Colon (tissue), 2 donors: ENCODE measurements around the gene ASIC2.

Experiments
- FAIRE-seq: peaks from 2 replicates; lab custom pipeline; 2012; peaks lifted over from hg19 to GRCh38; lab: Jason Lieb, UNC
- donor health status: control.
- donor health status: control.

Gene ASIC2

DNA sequence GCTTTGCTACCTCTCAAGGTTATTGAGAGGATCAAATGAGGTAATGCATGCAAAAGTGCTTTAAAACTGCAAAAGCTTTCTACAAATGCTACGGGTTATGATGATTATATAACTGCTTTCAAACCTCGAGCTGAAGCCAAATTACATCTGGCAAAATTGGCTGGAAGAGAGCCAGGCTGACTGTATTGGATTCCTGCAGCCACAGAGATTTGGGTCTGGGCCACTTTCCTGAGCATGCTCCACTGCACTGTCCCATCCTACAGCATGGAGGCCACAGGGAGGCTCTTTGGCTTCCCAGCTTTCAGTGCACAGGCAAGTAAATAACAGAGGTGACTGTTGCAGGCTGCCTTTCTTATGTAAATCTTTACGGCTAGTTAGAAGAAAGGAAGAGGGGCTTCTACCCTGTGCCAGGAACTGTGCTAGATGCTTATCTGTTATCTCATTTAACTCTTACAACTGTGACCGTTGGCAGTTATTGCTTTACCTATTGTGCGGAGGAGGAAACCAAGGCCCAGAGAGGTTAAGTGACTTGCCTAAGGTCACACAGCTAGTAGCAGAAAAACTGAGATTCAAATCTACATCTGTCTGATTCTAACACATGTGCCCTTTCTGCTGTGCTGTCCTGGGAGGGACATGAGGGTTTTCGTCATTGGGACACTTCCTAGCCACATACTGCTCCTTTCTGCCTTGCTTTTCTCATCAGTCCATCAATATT, 179.7 kb downstream of the ASIC2 start:
- no peak for FAIRE-seq

DNA sequence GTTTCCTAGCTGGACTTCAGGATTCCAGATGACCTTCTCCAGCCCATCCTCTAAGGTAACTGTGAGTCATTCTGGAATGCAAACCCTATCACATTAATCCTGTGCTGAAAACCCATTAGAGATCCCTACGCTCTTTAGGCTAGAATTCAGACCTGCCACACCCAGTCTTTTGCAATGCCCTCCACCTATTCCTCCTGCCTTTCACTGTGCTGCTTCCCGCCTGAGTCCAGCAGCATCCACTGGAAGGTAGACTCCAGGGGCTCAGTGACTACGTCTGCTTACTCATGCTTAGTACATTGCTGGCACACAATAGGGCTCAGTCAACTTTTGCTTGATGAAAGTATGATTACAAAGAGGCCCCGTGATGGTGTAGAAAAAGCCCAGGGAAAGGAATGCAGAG, 180.3 kb downstream of the ASIC2 start:
- FAIRE-seq, result no peak

DNA sequence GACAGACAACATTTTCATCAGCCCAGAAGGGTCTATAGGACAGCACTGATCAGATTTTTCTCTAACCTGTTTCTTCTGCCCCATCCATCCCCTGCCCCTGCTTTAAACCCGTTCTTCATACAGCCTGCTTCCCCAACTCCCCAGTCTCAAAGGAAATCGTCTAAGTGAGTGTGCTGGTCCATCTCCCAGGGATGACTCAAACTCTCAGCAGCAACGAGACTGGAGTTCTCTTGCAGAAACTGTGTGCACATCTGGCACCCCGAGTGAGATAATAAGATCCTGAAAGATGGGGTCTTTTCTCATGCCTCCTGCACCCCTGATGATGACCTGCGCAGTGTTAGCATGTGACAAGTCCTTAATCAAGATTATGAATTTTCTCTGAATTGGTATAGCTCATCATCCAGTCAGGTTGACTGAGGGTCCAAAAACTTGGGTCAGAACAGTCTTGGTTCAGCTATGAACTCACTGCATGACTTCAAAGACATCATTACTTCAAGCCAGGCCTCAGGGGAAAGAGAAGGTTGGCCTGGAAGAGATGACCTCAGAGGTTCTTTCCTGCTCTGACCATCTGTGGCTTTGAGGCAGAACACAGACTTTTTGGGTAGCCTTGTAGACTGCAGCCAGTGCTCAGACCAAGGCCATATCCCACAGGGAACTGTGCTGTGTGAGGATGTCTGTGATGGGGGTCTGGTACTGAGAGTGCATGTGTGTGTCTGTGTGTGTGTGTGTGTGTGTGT, 183.6 kb downstream of the ASIC2 start:
- FAIRE-seq, result no peak

DNA sequence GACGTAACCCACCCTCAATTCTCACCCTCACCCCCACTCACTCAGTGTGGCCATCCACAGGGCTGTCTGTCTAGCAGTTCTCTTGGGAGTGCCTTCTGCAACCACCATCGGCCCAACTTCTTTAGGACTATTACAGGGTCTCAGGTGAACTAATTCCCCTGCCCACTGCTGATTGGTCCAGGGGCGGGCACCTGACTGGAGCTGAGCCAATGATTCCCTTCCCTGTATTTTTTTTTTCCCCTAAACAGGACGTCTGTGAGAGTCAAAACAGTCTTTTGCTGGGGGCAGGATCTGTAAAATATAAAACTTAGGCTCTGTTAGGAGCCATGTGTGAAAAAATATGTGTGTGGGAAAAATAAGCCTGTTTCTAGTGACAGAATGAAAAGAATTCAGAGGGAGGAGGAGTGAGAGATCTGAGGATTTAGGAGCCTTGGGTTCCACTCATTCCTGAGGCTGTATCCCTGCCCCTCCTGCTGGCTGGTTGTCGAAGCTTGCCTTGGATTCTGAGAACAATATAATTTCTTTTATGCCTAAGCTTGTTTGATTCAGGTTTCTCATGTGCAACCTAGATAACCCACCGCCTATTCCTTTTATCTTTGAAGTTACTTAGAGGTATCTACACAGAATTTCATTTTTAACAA, 186.4 kb downstream of the ASIC2 start:
- no peak for FAIRE-seq

DNA sequence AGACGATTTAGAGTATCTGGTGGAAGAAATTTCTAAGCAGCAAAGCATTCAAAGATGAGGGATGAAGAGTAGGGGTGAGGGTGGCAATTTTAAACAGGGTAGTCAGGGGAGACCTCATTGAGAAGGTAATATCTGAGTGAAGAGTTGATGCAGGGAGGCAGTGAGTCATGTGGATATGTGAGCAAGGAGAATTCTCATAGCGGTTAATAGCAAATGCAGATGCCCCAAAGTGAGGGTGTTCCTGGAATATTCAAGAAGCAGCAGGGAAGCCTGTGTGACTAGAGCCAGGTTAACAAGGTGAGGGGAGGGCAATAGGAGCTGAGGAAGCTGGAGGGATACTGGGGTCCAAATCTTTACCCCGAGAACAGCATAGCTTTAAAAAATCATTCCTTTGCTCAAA, 187.2 kb downstream of the ASIC2 start:
- FAIRE-seq, result no peak

DNA sequence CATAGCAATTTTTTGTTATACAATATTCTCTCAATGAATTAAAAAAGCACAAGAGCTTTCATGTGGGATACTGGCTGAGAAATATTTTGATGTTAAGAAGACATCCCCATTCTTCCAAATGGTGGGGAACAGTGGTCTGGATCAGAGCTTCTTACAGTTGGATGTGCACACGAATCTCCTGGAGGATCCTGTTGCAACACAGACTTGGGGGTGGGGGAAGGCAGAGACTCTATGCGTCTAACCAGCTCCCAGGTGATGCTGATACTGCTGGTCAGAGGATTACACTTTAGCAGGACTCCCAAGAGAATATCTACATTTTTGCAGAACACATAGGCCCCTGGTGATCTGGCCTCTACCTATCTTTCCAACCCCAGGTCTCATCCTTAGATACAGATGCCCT, 193.2 kb downstream of the ASIC2 start:
- no peak for FAIRE-seq

DNA sequence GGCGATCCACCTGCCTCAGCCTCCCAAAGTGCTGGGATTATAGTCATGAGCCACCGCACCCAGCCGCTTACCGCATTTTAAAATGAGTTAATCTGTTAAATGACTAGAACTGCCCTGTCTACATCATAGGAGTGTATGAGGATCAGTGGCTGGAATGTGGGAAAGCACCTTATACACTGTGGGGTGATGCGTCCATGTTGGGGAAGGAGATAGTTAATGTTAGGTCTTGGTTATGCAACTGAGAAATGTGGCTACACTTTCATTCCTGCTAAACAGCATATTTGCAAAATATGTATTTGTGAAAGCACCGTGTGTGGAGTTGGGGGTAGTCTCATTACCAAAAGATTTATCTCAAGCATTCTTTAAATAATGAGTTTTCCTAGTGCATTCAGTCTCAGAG, 193.8 kb downstream of the ASIC2 start:
- FAIRE-seq, result no peak

DNA sequence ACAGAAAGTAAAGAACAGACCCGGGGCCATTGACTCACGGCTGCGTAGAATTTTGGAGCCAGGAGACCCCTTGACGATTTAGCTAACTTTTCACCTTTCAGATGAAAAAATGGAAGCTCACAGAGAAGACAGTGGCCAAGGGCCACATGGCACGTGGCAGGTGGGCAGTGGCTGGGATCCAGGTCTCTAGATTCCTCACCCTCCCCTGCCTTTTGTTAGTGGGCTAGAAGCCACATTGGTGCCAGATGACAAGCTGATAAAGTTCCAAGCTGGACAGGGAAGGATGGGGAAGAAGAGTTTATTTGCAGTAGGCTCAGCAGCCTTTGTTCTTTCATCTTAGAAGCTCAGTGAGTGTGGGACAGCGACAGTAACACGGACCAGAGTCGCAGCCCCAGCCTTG, 195.7 kb downstream of the ASIC2 start:
- no peak for FAIRE-seq

DNA sequence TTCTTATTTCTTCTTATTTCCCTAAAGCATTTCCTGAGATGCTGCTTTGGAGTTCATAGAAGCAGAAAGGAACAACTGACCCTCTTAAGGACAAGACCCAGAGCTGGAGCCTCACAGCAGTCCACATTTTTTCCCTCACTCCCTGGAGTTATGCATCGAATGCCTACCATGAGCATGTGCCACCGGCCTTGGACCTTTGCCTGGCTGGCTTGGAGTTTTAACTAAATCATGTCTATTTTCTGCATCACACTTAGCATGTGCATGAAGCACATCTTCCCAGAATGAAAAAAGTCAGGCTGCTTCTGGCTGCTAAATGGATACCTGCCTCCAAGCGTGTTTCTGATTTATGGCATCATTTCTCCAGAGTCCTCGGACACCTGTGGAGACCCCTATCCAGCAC, 196.9 kb downstream of the ASIC2 start:
- FAIRE-seq, result no peak

DNA sequence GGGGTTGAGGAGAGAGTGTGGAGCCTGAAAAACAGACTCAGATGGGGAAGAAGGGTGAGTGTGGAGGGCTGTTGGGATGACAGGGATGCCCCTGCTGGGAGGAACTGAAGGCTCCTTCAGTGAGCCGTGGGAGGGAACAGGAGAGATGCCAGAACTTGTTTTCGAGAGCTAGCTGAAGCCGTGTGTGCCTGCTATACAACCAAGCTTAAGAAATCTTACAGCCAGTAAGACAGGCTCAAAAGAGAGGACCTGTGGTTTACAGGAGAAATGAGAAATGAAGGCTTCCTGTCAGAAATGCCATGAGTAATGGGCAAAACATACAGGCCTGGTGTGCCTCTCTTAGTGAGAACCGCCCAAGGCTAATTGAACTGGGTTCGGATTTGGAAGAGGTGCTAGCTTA, 201.8 kb downstream of the ASIC2 start:
- no peak for FAIRE-seq

DNA sequence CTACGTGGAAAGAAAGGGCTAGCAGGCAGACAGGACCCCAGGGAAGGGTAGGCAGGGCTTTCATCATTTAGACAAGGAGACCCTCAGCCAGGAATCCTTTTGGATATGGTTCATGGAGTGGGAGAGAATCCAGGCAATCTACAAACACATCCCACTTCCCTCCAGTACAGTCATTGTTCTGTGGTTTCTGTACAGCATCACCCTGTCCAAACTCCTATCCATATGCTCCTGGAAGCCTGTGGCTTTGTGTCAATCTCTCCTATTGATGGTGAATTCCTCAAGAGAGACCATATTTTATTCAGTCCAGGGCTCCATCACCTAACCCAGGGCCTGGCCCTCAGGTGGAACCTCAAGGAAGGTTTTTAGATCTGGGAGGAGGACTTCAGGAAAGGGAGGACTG, 202.3 kb downstream of the ASIC2 start:
- FAIRE-seq, result no peak

DNA sequence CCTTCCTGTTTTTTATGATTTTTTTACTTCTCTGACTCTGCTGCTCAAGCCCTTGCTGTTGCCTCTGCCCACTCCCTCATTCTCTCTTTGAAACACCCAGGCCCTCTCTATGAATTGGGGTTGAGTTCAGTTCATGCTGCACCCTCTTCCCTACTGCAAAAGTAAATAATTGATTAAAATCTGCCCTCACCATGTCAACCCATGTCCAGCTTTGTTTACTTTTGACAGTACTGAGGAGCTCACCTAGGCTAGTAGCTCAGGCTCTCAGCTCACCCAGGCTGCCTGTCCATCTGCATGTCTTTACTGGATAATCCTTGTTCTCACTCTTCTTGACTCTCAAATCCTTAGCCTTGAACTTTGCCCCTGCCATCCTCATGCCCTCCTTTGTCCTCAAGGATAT, 206.2 kb downstream of the ASIC2 start:
- no peak for FAIRE-seq

DNA sequence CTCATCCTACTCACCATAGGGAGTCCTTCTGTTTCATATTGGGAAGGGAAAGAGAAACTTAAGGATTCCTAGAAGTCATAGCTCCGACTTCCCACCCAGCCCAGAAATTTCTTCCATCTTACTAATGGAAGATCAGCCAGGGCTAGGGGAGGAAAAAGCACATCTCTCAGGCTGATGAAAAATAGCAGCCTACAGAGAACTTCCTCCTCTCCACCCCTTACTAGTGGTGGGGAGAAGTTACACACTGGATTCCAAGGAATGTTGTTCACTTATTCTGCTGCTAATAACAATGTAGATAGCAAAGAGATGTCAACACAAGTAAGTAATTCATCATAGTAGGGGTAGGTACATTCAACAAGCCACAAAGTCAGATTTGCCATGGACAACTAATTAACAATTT, 207.1 kb downstream of the ASIC2 start:
- FAIRE-seq, result no peak

DNA sequence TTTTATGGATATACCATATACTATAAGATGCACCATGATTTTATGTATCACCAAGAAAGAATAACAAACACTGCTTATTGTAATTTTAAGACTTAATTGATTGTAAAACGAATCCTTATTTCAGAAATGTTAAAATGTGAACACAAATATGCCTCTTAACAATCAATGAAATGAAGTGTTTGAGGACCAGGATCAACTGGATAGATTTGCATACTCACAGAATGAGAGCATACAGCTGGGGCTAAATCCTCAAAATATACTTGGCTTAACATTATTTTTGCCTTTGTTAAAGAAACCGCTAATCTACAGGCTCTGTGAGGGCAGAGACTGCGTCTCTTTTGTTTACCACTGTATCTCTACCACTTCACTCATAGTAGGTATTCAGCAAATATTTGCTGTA, 207.8 kb downstream of the ASIC2 start:
- FAIRE-seq, result no peak

DNA sequence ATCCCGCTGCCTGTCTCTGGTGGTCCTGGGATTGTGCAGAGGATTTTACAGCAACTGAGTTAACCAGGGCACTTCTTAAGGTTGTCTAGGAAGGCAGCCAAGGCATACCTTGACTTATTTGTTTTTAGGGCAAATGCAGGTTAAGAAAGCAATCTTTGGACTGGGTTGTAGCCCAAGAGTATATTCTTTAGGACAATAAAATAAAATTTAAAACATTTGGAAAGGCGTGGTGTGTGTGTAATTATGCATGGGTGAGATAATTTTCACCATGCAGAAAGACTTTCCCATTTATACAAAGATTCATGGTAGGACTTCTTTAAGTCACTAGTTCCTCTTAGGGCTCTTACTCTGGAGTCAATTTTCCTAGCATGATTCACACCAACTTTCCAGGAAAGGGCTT, 208.3 kb downstream of the ASIC2 start:
- no peak for FAIRE-seq

DNA sequence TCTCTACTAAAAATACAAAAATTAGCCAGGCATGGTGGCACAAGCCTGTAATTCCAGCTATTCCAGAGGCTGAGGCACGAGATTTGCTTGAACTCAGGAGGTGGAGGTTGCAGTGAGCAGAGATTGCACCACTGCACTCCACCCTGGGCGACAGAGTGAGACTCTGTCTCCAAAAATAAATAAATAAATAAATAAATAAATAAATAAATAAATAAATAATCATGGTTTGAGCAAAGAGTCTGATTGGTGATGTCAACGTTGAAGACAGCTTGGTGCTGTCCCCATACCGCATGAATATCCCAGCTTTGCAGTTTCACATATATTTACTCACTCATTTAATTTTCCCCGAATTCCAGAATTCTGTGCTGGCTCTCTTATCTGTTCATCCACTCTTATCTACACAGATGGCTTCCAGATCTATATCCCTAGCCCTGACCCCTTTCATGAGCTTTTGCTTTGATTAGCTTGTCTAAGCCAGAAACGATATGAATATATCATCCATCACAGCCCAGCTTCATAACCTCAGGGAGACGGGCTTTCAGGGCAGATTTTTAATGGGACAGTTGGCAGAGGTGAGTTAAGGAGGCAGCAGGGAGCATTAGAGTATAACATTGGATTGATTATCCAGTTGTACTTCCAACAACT, 210.4 kb downstream of the ASIC2 start:
- FAIRE-seq, result no peak

DNA sequence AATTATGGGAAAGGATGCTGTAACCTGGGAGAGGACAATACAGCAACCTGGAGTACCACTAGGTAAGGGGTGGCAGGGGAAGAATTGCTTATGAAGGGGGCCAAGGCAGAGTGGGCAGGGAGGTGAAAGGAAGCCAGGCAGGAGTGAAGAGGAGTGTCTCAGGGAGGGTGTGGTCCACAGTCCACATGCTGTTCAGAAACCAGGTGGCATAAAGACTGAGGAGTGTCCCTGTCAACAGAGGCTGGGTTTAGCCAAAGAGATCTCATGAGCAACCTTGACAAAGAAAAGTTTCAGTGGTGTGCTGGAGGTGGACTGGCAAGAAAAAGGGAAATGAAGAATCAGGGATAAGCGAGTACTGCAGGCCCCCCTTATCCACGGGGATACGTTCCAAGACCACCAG, 213.0 kb downstream of the ASIC2 start:
- no peak for FAIRE-seq

DNA sequence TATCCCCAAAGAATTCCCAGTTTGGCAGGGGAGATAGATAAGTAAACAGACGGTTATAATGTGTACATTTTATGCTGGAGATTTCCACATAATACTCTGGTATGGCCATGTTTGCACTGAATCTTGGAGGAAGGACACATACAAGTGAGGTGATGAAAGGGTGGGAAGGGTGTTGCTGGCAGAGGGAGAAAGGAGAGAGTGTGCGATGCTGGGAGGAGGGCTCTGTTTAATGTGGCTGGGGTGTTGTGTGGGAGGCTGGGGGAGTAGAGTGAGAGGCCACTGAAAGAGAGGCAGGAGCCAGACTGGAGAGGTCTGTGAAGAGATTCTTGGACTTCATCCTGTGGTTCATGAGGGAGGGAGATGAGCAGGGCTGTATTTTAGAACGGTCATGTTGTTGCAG, 213.9 kb downstream of the ASIC2 start:
- FAIRE-seq, result no peak

DNA sequence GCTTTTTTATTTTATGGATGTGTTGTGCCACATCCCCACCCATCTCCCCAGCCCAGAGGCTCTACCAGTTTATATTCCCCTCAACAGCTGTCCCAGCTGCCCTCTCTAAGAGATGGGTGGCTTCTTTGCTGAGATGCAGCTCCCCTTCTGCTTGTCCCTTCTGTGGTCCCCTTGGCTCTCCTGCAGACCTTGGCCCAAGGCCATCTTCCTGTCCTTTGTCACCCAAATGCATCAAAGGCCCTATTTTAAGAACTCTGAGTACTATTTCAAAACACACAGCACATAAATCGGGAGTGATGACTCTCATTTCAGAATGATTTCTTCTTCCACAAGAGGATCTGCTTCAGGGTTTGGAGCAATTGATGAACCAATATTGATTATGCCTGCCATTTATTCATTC, 216.1 kb downstream of the ASIC2 start:
- FAIRE-seq, result no peak

DNA sequence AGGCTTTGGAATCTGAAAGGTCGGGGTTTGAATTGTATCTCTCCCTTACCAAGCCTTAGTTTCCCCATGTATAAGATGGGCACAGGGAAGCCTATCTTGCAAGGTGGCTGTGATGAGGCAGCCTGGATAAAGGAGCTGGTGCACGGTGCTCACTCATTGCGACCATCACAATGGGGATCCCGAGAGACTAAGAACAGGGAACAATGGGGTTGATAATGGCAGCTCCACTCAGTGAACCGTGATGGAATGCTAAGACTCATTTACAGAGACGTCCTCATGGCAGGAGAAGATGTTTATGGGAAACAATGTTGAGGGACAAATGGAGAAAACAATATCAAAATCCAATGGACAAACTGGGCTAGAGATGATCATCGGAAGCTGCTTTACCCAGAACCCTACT, 219.7 kb downstream of the ASIC2 start:
- FAIRE-seq, result no peak

DNA sequence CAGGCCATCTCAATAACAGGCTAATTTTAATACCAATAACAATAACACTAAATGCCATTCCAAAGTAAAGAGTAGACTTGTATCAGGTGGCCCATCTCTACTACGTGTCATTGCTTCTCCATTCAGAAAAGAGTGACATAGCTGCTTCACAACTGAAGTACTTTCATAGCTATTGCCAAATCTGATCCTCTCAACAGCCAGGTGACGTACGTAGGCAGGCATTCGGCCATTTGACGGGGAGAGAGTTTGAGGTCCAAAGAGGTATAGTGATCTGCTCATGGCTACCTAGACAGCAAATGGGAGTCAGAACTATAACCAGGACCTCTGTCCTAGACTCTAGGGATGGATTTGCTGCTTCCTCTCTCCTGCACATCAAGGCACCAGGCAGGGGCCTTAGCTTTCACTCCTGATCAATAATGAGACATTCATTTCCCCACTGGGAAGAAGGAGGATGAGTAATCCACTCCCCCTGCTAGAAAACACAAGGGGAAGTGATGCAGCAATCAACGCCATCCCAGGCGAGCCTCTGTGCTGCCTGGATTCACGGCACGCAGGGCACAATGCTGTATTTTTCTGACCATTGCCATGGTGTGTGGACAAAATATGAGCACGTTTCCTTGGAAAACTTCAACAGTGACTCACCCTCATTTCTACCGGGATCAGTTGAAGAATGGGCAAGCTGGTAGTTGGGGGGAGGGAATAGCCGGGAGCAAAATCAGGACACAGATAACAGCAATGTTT, 220.5 kb downstream of the ASIC2 start:
- FAIRE-seq, result no peak

DNA sequence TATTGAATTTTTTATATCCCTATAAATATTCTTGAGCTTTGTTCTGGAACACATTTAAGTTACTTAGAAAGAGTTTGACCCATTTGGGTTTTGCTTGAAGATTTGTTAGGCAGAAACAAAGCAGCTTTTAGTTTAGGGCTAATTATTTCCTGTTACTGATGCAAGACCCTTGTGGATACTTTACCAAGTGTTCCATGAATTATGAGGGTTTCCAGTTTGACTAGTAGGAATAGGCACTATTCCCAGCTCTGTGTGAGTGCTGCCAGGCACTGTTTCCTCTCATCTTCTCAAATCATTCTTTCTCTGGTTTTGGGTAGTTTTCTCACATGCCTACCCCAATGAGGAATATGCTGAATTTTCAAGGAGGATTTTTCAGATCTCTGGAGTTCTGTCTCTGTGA, 221.4 kb downstream of the ASIC2 start:
- no peak for FAIRE-seq
